ENCODE results near the gene RENBP.

RENBP gene

DNA sequence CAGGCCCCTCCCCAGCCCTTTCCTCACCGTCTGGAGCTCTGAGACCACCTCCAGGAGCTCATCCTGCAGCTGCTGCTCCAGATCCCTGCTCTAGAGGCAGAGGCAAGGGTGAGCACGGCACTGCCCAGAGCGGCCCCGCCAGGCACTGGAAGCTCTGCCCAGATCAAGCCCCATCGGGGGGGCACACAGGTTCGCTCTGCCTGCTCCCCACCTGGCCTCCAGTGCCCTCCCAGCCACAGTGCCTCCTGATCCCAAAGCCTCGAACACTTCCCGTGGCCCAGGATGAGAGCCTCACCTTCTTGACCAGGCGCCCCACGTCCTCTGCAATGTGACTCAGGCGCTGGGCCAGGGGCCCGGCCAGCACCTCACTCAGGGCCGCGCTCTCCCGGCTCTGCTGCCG lies 23.4 kb downstream of the RENBP start:
- TF ChIP-seq CTCF (IDR thresholded peaks at IDR 0.05; ENCODE audit: low read depth, low read length) = no peak
- H3K4me3 ChIP-seq (ENCODE audit: low read depth, low read length) = no peak overlapping the region

DNA sequence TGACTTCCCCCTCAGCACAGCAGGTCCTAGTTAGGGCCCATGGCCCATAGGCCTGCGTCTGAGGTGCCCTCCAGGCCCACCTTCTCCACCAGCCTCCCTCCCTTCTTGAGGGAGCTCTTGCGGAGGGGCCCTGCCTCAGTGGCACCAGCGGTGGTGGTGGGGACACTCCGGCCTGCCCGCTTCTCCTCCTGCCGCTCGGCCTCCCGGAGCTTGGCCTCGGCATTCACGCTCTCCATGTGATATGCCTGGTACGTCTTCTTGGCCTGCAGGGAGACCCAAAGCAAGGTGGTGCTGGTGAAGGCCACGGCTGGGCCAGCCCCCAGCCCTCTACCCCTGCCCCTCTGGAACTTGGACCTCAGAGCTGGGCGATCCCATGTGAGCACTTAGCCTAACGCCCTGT lies 23.9 kb downstream of the RENBP start:
- TF ChIP-seq CTCF (IDR thresholded peaks at IDR 0.05; ENCODE audit: low read depth, low read length) = no peak
- H3K4me3 ChIP-seq (ENCODE audit: low read depth, low read length) = no peak overlapping the region

GRCh38 chrX:153919281-153919680 lies 25.2 kb downstream of the RENBP start:
- no peak overlapping the region for H3K4me3 ChIP-seq (ENCODE audit: low read depth, low read length)
- TF ChIP-seq CTCF (IDR thresholded peaks at IDR 0.05; ENCODE audit: low read depth, low read length) = no peak

- no peak for TF ChIP-seq CTCF (IDR thresholded peaks at IDR 0.05; ENCODE audit: low read depth, low read length)
- no peak overlapping the region for H3K4me3 ChIP-seq (ENCODE audit: low read depth, low read length)
Observed at GRCh38 chrX:153917869-153918268, 26.6 kb downstream of the RENBP start.

DNA sequence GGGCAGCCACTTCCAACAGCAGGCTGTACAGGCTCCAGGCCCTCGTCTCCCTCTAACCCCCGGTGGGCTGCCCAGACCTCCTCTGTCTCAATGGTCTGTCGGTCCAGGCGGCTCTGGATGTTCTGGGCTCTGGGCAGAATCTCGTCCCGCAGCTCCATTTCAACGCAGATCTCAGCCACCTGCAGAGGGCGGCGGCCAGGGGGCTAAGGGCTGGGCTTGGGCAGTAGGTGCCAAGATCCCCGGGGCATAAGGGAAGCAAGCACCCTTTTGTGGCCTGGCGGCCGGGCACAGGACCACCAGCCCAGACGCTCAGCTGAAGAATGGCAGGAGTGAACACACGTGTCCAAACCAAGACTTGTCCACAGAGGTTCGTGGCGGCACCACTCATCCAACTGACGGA lies 30.7 kb downstream of the RENBP start:
- H3K4me3 ChIP-seq (ENCODE audit: low read depth, low read length) = no peak overlapping the region
- no peak for TF ChIP-seq CTCF (IDR thresholded peaks at IDR 0.05; ENCODE audit: low read depth, low read length)

DNA sequence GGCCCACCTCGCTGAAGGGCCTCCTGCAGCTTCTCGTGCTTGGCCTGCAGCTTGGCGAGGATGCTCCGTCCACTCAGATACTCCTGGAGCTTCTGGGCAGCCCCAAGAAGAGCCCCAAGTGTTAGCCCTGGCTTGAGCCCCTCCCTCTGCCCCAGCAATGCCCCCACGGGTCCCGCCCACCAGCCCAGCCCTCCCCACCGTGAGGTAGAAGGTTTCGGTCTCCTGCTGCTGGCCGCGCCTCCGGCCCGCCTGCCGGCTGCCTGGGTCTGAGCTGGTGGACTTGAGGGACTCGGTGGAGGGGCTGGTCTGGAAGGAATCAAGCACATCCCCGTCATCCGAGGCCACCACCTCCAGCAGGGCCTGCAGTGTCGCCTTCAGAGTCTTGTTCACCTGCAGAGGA lies 31.2 kb downstream of the RENBP start:
- no peak overlapping the region for H3K4me3 ChIP-seq (ENCODE audit: low read depth, low read length)
- TF ChIP-seq CTCF (IDR thresholded peaks at IDR 0.05; ENCODE audit: low read depth, low read length) = no peak

DNA sequence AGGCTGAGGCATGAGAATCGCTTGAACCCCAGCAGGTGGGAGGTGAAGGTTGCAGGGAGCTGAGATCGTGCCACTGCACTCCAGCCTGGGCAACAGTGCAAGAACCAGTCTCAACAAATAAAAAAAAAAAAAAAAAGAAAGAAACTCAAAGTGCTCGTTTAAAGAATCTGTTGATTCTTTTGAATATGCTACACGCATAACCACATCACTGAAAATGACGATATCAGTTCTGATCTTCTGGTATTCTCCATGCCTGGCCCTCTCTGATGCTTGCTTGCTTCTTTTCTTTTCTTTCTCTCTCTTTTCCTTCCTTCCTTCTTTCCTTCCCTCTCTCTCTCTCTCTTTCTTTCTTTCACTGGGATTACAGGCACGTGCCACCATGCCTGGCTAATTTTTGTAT lies 32.6 kb downstream of the RENBP start:
- TF ChIP-seq CTCF (IDR thresholded peaks at IDR 0.05; ENCODE audit: low read depth, low read length) = no peak
- no peak overlapping the region for H3K4me3 ChIP-seq (ENCODE audit: low read depth, low read length)

All from WI38 (cell line).